ENCODE data around the gene RASL11A.

The RASL11A gene

DNA sequence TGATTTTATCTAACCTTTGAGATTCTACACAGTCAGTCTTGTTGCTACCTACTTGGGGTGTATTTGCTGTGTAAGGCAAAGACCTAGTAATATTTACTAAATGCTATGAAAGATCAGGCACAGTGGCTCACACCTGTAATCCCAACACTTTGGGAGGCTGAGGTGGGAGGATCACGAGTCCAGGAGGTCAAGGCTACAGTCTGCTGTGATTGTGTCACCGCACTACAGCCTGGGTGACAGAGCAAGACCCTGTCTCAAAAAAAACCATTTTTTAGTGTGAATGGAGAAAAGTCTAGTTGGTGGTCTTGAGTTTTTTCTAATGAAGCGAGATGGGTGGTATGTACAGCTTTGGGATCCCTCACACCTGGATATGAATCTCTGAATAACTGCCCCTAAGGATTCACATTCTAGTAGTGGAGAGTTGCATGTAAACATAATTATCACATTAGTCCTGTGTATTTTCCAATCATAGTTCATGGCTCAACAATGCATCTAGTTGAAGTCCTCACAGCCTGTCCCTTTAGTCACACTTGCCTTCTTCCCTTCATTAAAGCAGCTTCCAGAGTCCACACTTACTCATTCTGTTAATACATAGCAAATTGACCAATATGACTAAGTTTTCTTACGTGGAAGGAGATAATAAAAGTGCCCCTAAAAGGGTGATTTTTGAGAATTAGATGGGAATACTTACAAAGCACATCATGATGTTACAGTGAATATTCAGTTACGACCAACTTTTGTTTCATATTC is 11.8 kb upstream of the RASL11A start:
- Histone ChIP-seq H3K9me3 (ENCODE audit: severe bottlenecking) (no peaks in the 10 kb centered on the region), H3K27me3 (ENCODE audit: insufficient read depth, poor library complexity, severe bottlenecking) (no peaks in the 10 kb centered on the region), H3K4me1 (ENCODE audit: insufficient read depth, poor library complexity, severe bottlenecking) (peaks cover 5% of the 10 kb centered on the region), H3K4me3 (ENCODE audit: severe bottlenecking) (no peak overlapping the region), H3K27ac (ENCODE audit: poor library complexity, severe bottlenecking) (no peak overlapping the region), H3K36me3 (ENCODE audit: low read depth) (peaks cover 66% of the 10 kb centered on the region)
- ATAC-seq (ENCODE audit: low read depth) (peak; percentile 6; the same call in 1 of the 3 replicates), DNase-seq (ENCODE audit: low spot score) (no peak)
- TF ChIP-seq, protein P1, sequence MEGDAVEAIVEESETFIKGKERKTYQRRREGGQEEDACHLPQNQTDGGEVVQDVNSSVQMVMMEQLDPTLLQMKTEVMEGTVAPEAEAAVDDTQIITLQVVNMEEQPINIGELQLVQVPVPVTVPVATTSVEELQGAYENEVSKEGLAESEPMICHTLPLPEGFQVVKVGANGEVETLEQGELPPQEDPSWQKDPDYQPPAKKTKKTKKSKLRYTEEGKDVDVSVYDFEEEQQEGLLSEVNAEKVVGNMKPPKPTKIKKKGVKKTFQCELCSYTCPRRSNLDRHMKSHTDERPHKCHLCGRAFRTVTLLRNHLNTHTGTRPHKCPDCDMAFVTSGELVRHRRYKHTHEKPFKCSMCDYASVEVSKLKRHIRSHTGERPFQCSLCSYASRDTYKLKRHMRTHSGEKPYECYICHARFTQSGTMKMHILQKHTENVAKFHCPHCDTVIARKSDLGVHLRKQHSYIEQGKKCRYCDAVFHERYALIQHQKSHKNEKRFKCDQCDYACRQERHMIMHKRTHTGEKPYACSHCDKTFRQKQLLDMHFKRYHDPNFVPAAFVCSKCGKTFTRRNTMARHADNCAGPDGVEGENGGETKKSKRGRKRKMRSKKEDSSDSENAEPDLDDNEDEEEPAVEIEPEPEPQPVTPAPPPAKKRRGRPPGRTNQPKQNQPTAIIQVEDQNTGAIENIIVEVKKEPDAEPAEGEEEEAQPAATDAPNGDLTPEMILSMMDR (IDR thresholded peaks at IDR 0.05; ENCODE audit: poor library complexity, severe bottlenecking) = no peak

DNA sequence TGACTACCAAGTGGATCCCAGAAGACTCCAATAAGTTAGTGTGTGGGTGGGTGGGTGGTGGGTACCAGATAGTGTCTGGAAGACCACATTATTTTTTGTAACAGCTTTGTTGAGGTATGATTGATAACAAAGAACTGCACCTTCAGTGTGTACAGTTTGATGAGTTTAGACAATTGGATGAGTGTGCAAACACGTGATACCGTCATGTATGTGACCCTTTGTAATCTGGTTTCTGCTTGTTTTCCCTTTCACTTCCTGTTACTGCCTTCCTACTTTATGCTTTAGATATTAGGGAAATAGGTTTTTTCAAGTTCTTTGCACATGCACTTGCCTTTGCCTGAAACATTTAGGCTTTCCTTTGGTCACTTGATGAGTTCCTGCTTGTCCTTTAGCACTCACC is 10.8 kb upstream of the RASL11A start:
- ATAC-seq (ENCODE audit: low read depth) = 0 out of 3 replicates have a peak, but pooled peaks have one; percentile 7
- no peaks in the 10 kb centered on the region for H3K27me3 ChIP-seq (ENCODE audit: insufficient read depth, poor library complexity, severe bottlenecking)
- H3K4me3 ChIP-seq (ENCODE audit: severe bottlenecking) = no peak overlapping the region
- DNase-seq (ENCODE audit: low spot score) = no peak
- H3K4me1 ChIP-seq (ENCODE audit: insufficient read depth, poor library complexity, severe bottlenecking) = peaks cover 5% of the 10 kb centered on the region
- H3K9me3 ChIP-seq (ENCODE audit: severe bottlenecking) = no peaks in the 10 kb centered on the region
- peaks cover 56% of the 10 kb centered on the region for H3K36me3 ChIP-seq (ENCODE audit: low read depth)
- peak overlapping the region; percentile 22 for H3K27ac ChIP-seq (ENCODE audit: poor library complexity, severe bottlenecking)
- TF ChIP-seq, protein P1 (IDR thresholded peaks at IDR 0.05; ENCODE audit: poor library complexity, severe bottlenecking) = no peak

DNA sequence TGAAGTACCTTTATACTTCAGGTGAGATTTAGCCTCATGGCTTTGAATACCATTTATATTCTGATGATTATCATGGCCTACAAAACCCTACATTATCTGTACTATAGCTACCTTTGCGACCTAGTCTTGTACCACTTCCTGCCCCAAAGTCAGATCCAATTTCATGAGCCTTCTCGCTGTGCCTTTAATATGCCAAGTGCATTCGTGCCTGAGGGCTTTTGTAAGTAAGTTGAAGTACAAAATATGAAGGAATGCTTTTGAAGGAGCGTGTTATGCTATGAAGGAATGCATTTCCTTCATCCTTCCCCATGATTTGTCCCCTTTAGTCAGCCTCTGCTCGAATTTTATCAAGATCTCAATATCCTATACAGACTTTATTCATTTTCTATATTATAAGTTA is 9.2 kb upstream of the RASL11A start:
- Histone ChIP-seq H3K36me3 (ENCODE audit: low read depth) (peaks cover 40% of the 10 kb centered on the region), H3K27ac (ENCODE audit: poor library complexity, severe bottlenecking) (no peak overlapping the region), H3K4me1 (ENCODE audit: insufficient read depth, poor library complexity, severe bottlenecking) (peaks cover 5% of the 10 kb centered on the region), H3K9me3 (ENCODE audit: severe bottlenecking) (no peaks in the 10 kb centered on the region), H3K27me3 (ENCODE audit: insufficient read depth, poor library complexity, severe bottlenecking) (no peaks in the 10 kb centered on the region), H3K4me3 (ENCODE audit: severe bottlenecking) (no peak overlapping the region)
- TF ChIP-seq, protein P1 (IDR thresholded peaks at IDR 0.05; ENCODE audit: poor library complexity, severe bottlenecking) = no peak
- no peak for DNase-seq (ENCODE audit: low spot score)
- 0 out of 3 replicates have a peak, but pooled peaks have one; percentile 17 for ATAC-seq (ENCODE audit: low read depth)

DNA sequence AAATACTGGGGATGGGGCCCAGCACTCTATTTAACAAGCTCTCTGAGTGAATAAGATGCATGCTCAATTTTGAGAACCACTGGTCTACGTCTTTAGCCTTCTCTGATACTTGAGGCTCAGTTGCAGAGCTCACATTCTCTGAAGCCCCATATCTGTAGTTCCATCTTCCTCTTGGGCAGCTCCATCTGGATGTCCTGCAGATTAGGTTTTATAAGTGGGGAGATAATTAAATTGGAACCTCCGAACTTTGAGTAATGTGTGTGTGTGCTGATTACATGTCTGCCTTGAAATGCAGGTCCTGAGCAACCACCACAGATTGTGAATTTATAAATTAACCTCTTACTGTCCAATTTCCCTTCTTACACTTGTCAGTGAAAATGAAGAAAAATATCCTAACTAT is 7.2 kb upstream of the RASL11A start:
- TF ChIP-seq, protein P1 (IDR thresholded peaks at IDR 0.05; ENCODE audit: poor library complexity, severe bottlenecking) = no peak
- ATAC-seq (ENCODE audit: low read depth) (no peak), DNase-seq (ENCODE audit: low spot score) (no peak)
- H3K4me1 ChIP-seq (ENCODE audit: insufficient read depth, poor library complexity, severe bottlenecking) = peaks cover 5% of the 10 kb centered on the region
- no peaks in the 10 kb centered on the region for H3K9me3 ChIP-seq (ENCODE audit: severe bottlenecking)
- no peak overlapping the region for H3K4me3 ChIP-seq (ENCODE audit: severe bottlenecking)
- H3K27me3 ChIP-seq (ENCODE audit: insufficient read depth, poor library complexity, severe bottlenecking) = no peaks in the 10 kb centered on the region
- no peak overlapping the region for H3K27ac ChIP-seq (ENCODE audit: poor library complexity, severe bottlenecking)
- peaks cover 20% of the 10 kb centered on the region for H3K36me3 ChIP-seq (ENCODE audit: low read depth)

DNA sequence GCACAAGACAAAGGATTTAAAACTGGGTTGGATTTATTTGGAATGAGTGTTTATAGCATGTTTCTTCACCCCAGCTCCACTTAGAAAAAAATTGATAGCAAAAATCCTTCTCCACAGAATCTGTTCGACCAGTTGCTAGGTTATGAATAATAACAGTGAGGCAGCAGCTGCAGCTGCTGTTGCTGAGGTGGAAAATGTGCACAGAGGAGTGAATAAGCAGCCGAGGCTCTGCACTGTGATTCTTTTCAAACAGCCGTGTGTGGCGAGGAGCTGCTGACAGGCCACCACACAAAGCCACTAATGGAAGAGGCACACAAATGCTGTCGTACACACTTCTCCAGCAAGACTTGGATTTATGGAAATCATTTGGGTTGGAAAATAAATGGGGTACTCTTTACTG is 6.4 kb upstream of the RASL11A start:
- ATAC-seq (ENCODE audit: low read depth) = no peak
- Histone ChIP-seq H3K4me3 (ENCODE audit: severe bottlenecking) (no peak overlapping the region), H3K27ac (ENCODE audit: poor library complexity, severe bottlenecking) (no peak overlapping the region), H3K9me3 (ENCODE audit: severe bottlenecking) (no peaks in the 10 kb centered on the region), H3K36me3 (ENCODE audit: low read depth) (peaks cover 12% of the 10 kb centered on the region), H3K4me1 (ENCODE audit: insufficient read depth, poor library complexity, severe bottlenecking) (peaks cover 5% of the 10 kb centered on the region), H3K27me3 (ENCODE audit: insufficient read depth, poor library complexity, severe bottlenecking) (no peaks in the 10 kb centered on the region)
- TF ChIP-seq, protein P1 (IDR thresholded peaks at IDR 0.05; ENCODE audit: poor library complexity, severe bottlenecking) = no peak
- DNase-seq (ENCODE audit: low spot score) = no peak
